Bone marrow (tissue), 2 donors: ENCODE measurements around the gene CPNE1.
"Not testable (repeated sequence)": the region's sequence is repeated elsewhere in the genome, so short reads cannot be mapped to it uniquely, and the experiment has no call there.

Source experiments
- DNase-seq, 2 donors: peaks; one replicate each; lab custom pipeline; 2025; lab: John Stamatoyannopoulos, UW

The CPNE1 gene

DNA sequence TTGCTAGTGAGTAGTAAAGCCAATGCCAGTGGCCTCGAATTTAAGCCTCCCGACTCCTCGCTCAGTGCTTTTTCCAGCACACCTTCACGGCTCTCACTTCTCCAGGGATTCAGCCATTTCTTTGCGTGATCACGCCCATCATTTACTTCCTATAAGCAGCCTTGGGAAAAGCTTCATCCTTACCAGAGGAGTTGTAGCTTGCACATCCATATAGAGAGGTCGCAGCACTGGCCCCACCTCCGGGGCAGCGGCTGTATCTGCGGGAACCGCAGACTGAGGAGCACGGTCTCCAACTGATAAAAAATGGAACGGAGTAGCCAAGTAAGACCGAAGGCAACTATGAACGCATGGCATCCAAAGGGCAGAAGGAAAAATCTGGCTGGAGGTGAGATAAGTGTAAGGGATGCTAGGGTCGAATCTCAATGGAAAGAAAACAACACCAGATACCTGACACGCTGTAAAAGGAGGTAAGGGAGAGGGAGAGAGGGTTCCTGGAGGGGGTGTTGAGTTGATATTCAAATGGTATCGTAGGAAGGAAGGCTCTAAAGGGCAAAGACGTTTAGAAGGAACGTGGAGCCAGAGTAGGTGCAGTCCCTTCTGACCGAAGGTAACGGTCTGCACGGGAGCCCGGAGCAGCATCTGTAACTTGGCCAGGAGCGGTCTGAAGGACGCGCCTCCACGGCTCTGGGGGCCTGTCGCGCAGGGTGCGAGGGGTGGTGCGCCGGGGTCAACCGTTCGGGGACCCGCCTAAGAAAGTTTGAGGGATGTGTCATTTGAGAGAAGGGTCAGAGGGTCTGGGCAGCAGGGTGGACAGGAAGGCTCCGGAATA lies 33.8 kb upstream of the CPNE1 start:
- DNase-seq: no peak

DNA sequence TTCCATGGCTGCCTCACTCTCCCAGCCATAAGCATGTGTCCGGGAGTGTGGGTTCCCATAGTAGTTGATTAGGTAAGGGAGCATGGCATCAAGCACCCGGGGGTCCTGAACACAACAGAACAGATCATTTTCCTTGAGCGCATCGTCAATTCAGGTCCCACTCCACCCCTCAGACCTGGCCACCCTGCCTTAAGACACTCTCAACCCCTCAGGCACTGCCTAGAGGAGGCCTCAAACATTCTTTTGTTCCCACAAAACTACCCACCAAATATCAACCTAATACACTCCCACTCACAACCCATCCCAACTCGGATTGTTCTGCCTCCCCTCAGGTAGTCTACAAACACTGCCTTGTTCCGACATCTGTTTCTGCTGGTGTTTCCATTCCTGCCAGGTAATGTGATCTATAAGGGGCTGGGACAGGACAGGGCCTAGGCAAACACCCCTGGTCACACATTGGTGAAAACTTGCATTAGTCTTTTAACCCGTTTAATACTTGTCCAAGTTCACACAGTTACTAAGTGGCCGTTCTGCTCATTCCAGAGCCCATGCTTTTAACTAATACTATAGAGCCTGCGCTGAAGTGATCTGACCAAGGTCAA lies 33.1 kb upstream of the CPNE1 start:
- no peak for DNase-seq

DNA sequence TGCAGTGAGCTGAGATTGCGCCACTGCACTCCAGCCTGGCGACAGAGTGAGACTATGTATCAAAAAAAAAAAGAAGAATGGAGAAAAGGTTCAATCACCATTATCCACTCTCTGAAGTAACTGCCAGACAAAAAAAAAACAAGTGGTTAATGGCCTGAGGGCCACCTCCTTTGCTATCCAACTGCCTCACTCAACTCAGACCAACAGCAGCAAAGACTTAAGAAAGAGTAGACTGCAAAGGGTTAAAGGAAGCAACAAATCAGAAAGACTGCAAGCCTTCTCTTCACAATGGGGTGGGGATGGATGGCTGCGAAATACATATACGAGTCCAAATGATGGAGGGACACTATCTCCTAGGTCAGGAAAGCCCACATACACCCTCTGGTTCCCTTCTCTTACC lies 31.3 kb upstream of the CPNE1 start:
- no peak for DNase-seq

DNA sequence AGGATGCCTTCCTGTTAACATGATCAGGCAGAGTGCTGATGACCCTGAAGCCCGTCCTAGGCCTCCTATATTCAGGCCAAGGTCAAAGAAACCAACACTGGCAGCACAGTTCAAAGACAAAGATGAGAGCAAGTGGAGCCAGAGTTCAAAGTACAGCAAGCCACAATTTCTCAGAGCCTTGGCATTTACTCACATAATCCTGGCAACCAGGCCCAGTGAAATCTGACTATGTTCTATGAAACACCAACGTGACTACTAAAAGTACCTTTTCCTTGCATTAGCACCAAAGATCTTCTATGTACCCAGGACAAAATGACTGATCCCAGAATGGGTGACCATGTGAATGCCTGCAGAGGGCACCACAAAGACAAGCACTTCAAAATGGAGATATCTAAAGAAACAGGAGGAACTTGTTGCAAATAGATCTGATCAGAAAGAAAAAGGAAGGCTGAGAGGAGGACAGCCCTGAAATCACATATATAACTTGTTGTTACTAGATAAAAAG lies 30.6 kb upstream of the CPNE1 start:
- no peak for DNase-seq

DNA sequence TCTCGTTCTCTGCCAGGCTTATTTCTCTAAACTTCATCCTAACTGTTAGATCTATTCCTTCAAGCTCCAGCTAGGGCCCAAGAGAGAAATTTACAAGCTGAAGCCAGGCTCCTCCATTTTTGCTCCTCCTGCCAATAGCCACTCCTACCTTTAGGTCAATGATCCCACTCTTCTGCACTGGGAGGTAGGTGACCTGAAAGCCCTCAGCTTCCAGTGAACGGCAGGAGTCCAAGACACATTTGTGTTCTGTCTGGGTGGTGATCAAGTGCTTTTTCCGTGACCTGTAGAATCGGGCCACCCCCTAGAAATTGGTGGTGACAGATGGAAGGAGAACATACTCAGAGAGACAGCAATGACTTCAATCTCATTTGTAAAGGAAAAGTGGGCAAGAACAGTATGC lies 25.6 kb upstream of the CPNE1 start:
- DNase-seq: no peak

DNA sequence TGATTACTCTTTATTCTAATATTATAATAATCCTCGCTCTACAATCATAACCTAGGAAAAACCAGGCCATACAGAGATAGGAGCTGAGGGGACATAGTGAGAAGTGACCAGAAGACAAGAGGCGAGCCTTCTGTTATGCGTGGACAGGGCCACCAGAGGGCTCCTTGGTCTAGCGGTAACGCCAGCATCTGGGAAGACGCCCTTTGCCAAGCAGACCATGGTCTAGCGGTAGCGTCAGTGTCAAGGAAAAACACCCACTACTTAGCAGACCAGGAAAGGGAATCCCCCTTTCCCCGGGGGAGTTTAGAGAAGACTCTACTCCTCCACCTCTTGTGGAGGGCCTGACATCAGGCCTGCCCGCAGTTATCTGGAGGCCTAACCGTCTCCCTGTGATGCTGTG lies 22.2 kb upstream of the CPNE1 start:
- DNase-seq: not testable (repeated sequence)

DNA sequence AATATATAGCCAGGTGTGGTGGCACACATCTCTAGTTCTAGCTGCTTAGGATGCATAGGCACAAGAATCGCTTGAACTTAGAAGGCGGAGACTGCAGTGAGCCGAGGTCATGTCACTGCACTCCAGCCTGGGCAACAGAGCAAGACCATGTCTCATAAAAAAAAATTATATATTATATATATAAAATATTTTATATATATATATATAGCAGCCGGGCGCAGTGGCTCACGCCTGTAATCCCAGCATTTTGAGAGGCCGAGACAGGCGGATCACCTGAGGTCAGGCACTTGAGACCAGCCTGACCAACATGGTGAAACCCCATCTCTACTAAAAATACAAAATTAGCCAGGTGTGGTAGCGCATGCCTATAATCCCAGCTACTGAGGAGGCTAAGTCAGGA lies 20.7 kb upstream of the CPNE1 start:
- DNase-seq: not testable (repeated sequence)

DNA sequence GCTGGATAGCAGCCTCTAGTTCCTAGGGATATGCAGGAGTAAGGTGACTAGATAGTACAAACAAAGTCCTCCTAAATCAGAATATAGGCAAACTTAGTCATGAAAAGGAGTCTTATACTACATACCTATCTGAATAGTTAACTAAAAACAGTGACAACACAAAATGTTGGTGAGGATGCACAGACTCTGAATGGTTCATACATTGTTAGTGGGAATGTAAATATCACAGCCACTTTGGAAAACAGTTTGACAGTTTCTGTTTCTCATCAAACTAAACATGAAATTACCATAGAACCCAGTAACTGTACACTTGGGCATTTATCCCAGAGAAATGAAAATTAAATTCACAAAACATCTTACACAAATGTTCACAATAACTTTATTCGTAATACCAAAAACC lies 17.3 kb upstream of the CPNE1 start:
- no peak for DNase-seq

DNA sequence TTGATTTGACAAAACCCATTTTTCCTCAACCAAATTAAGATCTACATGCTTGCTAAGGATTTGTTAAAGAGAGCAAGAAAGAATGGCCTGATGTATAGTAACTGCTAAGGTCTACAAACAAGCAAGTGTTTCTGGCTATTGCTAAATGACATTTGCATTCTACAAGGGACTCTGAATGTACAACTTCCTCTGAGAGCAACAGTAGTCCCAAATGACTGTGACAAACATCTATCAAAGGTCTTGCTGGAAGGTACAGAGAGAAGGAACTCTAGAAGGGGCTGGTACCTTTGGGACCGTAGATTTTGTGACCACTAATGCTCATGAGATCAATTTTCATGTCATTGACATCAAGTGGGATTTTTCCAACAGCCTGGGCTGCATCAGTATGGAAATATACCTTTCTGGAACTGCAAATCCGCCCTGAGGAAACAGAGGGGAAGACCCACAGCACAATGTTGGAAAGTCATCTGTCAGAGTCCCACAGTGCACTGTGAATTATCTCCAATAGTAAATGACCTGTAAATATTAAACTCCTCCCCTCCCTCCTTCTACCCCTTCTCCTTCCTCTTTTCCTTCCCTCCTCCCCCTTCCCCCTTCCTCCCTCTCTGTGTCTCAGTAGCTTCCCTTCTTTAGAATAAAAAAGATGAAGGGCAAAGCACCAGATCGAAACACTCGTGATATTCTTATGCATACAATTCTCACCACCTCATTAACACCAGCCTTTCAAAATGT lies 15.9 kb upstream of the CPNE1 start:
- DNase-seq: peak in 1 of 2 donors; percentile 56

DNA sequence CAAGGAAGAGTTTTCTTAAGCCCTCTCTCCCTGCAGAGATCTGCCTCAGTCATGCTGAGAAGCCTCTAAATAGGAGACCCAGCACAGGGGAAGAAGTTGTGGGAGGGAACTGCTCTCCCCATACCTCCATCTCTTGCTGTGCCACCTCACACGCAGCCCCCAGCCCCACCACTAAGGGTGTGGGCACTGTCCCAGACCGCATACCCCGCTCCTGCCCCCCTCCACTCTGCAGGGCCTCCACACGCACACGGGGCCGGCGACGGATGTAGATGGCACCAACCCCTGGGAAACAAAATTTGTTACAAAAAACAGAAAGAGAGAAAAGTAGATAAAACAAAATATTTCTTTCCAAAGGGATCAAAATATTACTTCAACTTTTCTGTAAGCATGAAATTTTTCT lies 10.2 kb upstream of the CPNE1 start:
- no peak for DNase-seq

DNA sequence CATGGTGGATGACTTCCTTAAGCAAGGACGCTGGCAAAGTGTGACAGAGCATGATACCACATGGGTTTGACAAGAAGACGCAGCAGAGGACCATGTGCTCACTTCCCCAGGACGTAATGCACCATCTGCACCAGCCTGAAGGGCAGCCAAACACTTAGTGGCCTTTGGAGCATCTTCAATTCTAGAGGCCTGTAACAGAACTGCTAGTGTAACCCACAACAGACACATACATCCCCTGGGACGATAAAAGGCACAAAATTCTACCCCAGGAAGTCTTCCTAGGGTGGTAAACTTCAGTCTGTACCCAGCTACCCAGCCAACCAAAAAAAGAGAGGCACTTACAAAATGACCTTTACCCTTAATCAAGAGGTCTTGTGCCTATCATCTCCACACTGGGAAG lies 9.2 kb upstream of the CPNE1 start:
- no peak for DNase-seq

DNA sequence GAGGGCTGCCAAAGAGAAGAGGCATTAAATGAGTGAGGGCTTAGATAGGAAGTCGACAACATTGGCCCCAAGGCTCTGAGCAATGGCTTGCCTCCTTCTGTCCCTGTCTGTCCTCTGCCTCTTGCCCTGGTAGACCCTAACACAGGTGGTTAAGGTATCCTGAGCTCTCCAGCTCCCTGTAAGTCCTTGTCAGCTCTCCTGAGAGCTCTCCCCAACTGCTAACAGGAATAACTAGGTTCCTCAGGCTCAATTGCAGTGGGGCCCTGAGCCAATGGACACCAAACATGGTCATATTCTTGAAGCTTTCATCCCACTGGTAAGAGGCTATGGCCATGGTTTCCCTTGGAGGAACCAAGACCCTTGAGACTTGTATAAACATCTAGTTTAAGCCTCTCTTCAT lies 5.0 kb upstream of the CPNE1 start:
- DNase-seq: no peak

DNA sequence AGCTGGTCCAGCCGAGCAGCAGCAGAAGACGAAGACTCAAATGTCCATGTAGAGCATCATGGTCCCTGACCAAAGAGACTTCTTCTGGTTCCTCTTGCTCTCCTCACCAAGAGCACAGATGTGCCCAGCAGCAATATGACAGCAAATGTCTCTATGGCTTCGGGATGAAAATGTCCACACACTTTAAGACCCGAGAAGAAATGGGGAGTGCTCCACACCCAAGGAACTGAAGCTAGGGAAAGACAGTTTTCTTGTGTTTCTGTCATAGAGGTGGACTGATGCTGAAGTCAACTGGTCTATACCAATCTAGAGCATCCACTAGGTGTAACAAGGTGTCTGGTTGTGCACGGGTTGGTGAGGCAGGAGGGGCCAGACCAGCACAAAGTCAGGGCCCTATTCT lies 4.5 kb upstream of the CPNE1 start:
- no peak for DNase-seq

DNA sequence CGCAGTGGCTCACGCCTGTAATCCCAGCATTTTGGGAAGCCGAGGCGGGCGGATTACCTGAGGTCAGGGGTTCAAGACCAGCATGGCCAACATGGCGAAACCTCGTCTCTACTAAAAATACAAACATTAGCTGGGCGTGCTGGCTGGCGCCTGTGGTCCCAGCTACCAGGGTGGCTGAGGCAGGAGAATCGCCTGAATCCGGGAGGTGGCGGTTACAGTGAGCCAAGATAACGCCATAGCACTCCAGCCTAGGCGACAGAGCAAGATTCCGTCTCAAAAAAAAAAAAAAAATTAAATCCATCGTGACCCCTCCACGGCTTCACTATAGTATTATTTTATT lies 1.2 kb upstream of the CPNE1 start:
- DNase-seq: no peak

DNA sequence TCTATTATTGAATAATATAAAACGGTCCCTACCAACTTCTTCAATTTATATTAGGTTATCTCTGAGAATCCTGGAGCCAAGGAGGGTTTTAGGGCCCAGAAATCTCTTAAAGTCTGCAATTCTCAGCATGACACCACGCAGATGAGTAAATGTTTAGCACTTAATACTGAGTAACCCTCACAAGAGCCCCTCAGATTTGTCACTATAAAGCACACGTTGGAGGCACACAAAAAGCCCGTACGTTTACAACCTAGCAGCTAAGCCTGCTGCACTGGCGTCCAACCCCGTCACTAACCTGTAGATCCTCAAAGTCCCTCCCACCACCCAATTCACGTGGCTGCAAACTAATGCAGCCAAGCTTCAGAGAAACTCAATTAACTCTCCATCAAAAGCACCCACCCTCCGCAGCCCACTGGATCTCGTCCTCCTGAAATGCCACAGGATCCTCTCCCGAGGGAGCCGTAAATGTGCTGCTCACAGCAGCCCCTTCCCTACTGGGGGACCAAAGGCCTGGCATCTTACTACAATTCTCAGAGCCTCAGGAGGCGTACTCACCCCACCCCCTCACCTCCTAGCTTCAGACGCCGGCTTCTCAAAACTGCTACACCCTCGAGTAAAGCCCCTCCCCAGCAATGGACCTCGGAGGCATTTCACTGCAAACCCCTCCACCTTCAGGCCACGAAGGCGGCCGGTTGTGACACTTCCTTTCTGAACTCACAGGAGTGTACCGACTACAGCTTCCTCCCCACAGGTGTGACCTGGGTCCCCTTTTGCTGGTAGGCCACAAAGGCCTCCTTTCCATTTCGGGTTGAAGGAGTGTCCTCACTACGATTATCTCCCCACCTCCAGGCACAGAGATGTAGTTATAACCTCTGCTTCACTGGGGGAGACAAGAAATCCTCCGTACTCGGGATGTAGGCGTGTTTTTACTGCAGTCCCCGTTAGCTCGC lies 909 bp downstream of the CPNE1 start:
- peak in 1 of 2 donors; percentile 24 for DNase-seq

DNA sequence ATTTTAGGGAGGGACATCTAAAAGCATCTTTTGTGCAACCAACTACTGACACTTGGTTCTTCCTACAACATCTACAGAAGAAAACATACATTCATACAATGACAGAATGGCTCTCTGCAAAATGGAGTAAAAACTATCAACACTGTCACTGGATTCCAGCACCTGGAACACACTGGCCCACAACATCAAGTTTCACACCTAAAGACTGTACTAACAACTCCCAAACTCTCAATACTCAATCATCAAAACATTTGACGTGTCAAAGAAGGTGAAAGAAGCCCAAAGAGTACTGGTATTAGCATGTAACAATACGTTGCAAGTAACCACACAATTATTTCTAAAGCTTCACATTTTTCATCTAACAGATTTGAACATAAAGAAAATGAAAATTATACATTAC lies 2.1 kb downstream of the CPNE1 start:
- no peak for DNase-seq

DNA sequence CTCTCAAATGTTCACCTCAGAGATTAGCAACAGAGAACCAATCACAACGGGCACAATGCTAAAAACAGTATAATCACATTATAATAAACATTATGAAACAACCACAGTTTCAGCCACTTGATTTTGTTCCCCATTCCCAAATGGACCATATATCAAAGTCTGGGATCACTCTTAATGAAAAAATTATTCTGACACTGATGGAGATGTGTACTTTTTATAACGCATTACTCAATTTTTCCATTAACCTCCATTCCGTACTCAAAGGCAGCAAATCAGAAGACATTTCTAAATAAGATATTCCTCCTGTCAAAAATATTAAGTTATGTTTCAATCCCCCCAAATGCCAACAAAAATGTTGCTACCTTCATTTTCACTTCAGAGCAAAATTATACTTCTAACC lies 2.8 kb downstream of the CPNE1 start:
- DNase-seq: no peak

DNA sequence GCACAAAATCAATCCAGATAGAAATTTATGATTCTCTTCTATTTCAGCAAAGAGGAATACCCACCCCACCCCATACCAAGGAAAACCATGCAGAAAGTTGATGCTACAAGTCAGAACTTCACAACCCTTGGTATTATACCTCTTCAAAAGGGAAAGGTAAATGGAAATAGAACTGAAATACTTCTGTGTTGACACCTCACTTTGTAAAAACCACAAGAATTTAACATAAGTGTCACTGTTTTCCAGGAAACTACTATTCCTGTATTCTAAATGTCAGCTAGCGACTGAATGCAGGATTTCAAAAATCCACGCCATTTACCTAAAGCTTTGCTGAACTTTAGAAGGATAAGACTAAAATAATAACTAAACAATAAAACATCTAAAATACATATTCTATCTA lies 3.6 kb downstream of the CPNE1 start:
- DNase-seq: no peak

DNA sequence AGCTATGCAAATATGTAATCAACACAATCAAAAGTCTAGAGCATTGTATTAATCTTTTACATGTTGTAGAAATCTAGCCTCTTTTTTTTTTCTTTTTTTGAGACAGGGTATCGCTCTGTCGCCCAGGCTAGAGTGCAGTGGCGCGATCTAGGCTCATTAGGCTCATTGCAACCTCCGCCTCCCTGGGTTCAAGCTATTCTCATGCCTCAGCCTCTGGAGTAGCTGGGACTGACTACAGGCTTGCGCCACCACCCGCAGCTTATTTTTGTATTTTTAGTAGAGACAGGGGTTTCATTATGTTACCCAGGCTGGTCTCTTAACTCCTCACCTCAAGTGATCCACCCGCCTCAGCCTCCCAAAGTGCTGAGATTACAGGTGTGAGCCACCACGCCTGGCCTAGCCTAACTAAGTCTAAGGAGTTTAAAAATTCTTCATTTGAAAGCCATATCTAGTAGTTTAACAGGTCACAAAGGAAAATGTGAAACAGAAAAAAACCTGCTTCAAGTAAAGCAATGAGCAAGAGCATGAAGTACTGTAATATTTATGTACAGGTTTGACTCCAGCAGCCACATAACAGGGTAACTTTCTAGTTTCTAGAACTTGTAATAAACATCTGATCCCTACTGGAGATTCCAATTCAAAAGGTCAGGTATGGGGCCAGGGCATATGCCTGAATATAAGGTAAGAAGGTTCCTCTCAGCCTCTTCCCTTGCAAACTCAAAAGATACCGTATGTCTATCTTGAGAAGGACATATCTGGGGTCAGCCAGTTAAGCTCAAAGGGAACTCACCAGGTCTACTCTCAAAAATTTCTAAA lies 4.4 kb downstream of the CPNE1 start:
- no peak for DNase-seq

DNA sequence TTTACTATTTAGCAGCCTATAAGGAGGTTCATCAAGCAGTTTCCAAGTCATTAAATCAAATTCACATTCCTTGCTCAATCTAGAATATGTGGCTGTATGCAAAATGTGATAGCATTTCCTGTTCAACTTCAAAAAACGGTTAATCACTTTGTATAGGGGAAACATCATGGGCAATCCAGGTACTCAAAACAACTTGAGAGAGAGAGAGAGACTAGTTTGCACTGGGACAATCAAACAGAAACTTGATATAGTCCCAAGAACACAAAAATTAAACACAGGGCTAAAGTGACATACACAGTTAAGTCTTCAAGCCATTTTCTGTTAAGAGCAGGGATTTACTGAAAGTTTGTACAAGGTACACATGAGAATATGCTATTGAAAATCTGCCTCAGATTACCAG lies 7.4 kb downstream of the CPNE1 start:
- DNase-seq: no peak

DNA sequence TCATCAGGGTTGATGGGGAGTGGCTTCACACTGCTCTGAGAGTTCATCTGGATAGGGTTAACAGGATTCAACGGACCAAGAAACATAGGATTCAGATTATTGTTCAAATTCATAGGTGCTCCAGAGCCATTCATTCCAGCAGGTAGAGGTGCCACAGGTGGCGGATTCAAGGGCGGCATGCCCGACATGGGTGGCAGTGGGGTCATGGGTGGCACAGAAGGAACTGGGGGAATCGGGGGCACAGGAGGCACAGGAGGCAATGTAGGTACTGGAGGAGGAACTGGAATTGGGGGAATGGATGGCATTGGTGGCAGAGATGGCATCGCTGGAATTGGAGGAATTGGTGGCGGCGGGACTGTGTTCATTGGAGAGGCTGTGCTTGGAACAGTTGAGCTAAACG lies 10.3 kb downstream of the CPNE1 start:
- DNase-seq: no peak
